Liver (tissue), 3 donors: ENCODE data around the gene CMTM7.

Experiments
- FOXA1 ChIP-seq: IDR thresholded peaks from 2 replicates; pipeline ENCODE4 v1.6.1; 2016; ENCODE audit warnings: antibody characterized with exemption
- GABPA ChIP-seq, 2 donors: IDR thresholded peaks in 1 of 2; conservative IDR thresholded peaks in 1 of 2; 2 replicates each; pipeline ENCODE4 v1.6.1; 2016; ENCODE audit warnings: antibody characterized with exemption in 2 of 2, mild to moderate bottlenecking in 1 of 2, moderate library complexity in 1 of 2
- JUND ChIP-seq, 2 donors: IDR thresholded peaks; 2 replicates each; pipeline ENCODE4 v1.6.1; 2016; ENCODE audit warnings: antibody characterized with exemption in 2 of 2
- RAD21 ChIP-seq, 2 donors: IDR thresholded peaks; 2 replicates each; pipeline ENCODE4 v1.6.1; 2016; ENCODE audit warnings: antibody characterized with exemption in 2 of 2, mild to moderate bottlenecking in 2 of 2
- RXRA ChIP-seq, 2 donors: IDR thresholded peaks; 2 replicates each; pipeline ENCODE4 v1.6.1; 2017 to 2018; ENCODE audit warnings: antibody characterized with exemption in 2 of 2, mild to moderate bottlenecking in 1 of 2
- TAF1 ChIP-seq: conservative IDR thresholded peaks from 2 replicates; pipeline ENCODE4 v1.6.1; 2016; ENCODE audit warnings: antibody characterized with exemption, mild to moderate bottlenecking
- YY1 ChIP-seq: IDR thresholded peaks from 2 replicates; pipeline ENCODE4 v1.6.1; 2016; ENCODE audit warnings: antibody characterized with exemption, mild to moderate bottlenecking
- TF ChIP-seq, protein P1 (sequence below): fragments of 150-350 bp; IDR thresholded peaks from 2 replicates; pipeline ENCODE4 v1.5.1; 2017; ENCODE audit warnings: improper control_type of control experiment, low read depth, low read length; ENCODE audit not compliant: missing input control
- TF ChIP-seq, protein P2 (sequence below): IDR thresholded peaks from 2 replicates; pipeline ENCODE4 v1.6.1; 2016; ENCODE audit warnings: antibody characterized with exemption
- TF ChIP-seq, protein P3 (sequence below): IDR thresholded peaks from 2 replicates; pipeline ENCODE4 v1.6.1; 2016; ENCODE audit warnings: antibody characterized with exemption
- TF ChIP-seq, protein P4 (sequence below): IDR thresholded peaks from 2 replicates; pipeline ENCODE4 v1.6.1; 2016; ENCODE audit warnings: antibody characterized with exemption, mild to moderate bottlenecking
- TF ChIP-seq, protein P5 (sequence below): IDR thresholded peaks from 2 replicates; pipeline ENCODE4 v1.6.1; 2016; ENCODE audit warnings: antibody characterized with exemption
- donor health status: healthy.
- donor health status: healthy.

DNA sequence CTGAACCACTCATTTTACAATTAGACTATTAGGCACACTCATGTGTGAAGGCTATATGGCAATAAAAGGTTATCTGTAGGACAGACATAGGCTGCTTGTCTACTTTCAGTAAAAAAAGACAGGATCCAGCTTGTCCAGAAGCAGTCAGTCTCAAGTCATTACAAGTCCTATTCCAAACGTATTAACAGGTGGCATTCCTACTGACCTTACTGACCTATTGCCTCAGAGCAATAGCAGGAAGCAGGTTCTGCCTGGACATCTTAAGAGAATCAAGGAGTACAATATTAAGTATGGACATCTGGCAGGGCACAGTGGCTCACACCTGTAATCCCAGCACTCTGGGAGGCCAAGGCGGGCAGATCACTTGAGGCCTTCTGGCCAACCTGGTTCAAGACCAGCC lies 104.0 kb downstream of the CMTM7 start:
- TF ChIP-seq JUND (IDR thresholded peaks at IDR 0.05) (no peak), RXRA (IDR thresholded peaks at IDR 0.05) (no peak), RAD21 (IDR thresholded peaks at IDR 0.05) (no peak), YY1 (no peak), FOXA1 (no peak), GABPA (IDR thresholded peaks at IDR 0.05 in 1 of 2, conservative IDR thresholded peaks at IDR 0.05 in 1 of 2) (no peak), TAF1 (no peak)
- TF ChIP-seq, protein P1, sequence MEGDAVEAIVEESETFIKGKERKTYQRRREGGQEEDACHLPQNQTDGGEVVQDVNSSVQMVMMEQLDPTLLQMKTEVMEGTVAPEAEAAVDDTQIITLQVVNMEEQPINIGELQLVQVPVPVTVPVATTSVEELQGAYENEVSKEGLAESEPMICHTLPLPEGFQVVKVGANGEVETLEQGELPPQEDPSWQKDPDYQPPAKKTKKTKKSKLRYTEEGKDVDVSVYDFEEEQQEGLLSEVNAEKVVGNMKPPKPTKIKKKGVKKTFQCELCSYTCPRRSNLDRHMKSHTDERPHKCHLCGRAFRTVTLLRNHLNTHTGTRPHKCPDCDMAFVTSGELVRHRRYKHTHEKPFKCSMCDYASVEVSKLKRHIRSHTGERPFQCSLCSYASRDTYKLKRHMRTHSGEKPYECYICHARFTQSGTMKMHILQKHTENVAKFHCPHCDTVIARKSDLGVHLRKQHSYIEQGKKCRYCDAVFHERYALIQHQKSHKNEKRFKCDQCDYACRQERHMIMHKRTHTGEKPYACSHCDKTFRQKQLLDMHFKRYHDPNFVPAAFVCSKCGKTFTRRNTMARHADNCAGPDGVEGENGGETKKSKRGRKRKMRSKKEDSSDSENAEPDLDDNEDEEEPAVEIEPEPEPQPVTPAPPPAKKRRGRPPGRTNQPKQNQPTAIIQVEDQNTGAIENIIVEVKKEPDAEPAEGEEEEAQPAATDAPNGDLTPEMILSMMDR = no peak
- TF ChIP-seq, protein P2, sequence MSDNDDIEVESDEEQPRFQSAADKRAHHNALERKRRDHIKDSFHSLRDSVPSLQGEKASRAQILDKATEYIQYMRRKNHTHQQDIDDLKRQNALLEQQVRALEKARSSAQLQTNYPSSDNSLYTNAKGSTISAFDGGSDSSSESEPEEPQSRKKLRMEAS = no peak
- TF ChIP-seq, protein P3, sequence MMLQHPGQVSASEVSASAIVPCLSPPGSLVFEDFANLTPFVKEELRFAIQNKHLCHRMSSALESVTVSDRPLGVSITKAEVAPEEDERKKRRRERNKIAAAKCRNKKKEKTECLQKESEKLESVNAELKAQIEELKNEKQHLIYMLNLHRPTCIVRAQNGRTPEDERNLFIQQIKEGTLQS = no peak
- TF ChIP-seq, protein P4, sequence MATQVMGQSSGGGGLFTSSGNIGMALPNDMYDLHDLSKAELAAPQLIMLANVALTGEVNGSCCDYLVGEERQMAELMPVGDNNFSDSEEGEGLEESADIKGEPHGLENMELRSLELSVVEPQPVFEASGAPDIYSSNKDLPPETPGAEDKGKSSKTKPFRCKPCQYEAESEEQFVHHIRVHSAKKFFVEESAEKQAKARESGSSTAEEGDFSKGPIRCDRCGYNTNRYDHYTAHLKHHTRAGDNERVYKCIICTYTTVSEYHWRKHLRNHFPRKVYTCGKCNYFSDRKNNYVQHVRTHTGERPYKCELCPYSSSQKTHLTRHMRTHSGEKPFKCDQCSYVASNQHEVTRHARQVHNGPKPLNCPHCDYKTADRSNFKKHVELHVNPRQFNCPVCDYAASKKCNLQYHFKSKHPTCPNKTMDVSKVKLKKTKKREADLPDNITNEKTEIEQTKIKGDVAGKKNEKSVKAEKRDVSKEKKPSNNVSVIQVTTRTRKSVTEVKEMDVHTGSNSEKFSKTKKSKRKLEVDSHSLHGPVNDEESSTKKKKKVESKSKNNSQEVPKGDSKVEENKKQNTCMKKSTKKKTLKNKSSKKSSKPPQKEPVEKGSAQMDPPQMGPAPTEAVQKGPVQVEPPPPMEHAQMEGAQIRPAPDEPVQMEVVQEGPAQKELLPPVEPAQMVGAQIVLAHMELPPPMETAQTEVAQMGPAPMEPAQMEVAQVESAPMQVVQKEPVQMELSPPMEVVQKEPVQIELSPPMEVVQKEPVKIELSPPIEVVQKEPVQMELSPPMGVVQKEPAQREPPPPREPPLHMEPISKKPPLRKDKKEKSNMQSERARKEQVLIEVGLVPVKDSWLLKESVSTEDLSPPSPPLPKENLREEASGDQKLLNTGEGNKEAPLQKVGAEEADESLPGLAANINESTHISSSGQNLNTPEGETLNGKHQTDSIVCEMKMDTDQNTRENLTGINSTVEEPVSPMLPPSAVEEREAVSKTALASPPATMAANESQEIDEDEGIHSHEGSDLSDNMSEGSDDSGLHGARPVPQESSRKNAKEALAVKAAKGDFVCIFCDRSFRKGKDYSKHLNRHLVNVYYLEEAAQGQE = no peak
- TF ChIP-seq, protein P5, sequence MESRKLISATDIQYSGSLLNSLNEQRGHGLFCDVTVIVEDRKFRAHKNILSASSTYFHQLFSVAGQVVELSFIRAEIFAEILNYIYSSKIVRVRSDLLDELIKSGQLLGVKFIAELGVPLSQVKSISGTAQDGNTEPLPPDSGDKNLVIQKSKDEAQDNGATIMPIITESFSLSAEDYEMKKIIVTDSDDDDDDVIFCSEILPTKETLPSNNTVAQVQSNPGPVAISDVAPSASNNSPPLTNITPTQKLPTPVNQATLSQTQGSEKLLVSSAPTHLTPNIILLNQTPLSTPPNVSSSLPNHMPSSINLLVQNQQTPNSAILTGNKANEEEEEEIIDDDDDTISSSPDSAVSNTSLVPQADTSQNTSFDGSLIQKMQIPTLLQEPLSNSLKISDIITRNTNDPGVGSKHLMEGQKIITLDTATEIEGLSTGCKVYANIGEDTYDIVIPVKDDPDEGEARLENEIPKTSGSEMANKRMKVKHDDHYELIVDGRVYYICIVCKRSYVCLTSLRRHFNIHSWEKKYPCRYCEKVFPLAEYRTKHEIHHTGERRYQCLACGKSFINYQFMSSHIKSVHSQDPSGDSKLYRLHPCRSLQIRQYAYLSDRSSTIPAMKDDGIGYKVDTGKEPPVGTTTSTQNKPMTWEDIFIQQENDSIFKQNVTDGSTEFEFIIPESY = no peak
